Fibroblast of upper back skin (primary cell): ENCODE data around the gene NPBWR2.
"Not testable (repeated sequence)": the region's sequence is repeated elsewhere in the genome, so short reads cannot be mapped to it uniquely, and the experiment has no call there.

ENCODE experiments used
- DNase-seq: peaks from one replicate; pipeline ENCODE4 v3.0.0-alpha.2; 2013

Gene NPBWR2

DNA sequence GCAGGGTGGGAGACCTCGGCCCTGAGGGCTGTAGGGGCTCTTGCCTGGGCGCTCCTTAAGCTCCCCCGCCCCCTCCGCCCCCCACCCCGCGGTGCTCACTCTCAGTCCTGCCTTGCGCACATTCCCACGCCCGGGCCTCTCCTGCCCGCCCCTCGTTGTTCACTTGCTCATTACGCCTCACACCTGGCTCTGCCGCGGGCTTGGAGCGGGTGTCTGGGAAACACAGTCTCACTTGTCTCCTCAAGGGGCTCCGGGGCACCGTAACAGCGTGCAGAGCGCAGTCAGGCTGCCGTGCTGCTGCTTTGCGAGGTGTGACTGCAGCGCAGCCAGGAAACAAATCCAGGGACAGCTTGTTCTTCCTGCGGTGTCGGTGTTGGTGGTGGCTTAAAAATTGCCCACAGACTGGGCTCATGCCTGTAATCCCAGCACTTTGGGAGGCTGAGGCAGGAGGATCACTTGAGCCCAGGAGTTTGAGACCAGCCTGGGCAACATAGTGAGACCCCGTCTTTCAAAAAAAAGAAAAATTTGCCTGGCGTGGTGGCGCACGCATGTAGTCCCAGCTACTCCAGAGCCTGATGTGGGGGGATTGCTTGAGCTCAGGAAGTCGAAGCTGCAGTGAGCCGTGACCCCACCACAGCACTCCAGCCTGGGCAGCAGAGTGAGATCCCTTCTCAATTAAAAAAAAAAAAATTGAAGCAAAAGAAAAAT lies 4.6 kb downstream of the NPBWR2 start:
- DNase-seq, result no peak

GRCh38 chr20:64101731-64102621 lies 5.4 kb downstream of the NPBWR2 start:
- no peak for DNase-seq

- DNase-seq, result no peak
These were observed 6.2 kb downstream of the NPBWR2 start for GRCh38 chr20:64100946-64101688.

DNA sequence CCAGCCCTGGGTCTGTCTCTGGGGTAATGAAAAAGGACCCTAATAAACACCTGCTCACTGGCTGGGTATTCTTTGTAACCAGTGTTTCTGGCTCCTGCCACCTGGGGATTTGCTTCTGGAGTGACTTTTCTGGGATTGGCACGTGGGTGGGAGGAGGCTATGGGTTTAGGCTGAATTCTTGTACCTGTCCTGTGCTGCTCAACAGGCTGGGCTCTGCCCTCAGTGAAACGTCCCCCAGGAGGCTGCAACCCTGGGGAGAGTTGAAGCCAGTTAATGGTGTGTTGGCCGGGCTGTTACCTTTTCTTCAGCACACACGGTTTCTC lies 6.8 kb downstream of the NPBWR2 start:
- DNase-seq, result no peak

GRCh38 chr20:64099880-64100565 lies 7.3 kb downstream of the NPBWR2 start:
- DNase-seq, result no peak

- no peak for DNase-seq
These were observed 8.1 kb downstream of the NPBWR2 start for GRCh38 chr20:64099086-64099786.

DNA sequence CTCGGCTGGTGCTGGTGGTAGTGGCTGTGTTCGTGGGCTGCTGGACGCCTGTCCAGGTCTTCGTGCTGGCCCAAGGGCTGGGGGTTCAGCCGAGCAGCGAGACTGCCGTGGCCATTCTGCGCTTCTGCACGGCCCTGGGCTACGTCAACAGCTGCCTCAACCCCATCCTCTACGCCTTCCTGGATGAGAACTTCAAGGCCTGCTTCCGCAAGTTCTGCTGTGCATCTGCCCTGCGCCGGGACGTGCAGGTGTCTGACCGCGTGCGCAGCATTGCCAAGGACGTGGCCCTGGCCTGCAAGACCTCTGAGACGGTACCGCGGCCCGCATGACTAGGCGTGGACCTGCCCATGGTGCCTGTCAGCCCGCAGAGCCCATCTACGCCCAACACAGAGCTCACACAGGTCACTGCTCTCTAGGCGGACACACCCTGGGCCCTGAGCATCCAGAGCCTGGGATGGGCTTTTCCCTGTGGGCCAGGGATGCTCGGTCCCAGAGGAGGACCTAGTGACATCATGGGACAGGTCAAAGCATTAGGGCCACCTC lies 8.8 kb downstream of the NPBWR2 start:
- DNase-seq, result no peak

DNA sequence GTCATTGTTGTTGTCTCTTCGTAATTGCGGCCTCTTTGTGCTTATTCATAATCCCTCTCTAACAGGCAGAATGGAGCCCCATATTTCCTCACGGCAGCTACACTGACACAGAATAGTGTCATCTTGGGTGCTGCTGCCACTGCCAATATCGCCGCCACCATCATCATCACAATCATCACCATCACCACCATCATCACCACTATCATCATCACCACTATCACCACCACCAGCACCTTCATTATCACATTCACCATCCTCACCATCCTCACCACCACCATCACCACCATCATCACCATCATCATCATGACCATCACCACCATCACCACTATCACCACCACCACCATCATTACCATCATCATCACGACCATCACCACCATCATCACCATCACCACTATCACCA lies 10.8 kb downstream of the NPBWR2 start:
- no peak for DNase-seq

- DNase-seq, result no peak
These were observed 11.4 kb downstream of the NPBWR2 start for GRCh38 chr20:64095927-64096326.

GRCh38 chr20:64095455-64095854 lies 11.9 kb downstream of the NPBWR2 start:
- DNase-seq, result no peak

DNA sequence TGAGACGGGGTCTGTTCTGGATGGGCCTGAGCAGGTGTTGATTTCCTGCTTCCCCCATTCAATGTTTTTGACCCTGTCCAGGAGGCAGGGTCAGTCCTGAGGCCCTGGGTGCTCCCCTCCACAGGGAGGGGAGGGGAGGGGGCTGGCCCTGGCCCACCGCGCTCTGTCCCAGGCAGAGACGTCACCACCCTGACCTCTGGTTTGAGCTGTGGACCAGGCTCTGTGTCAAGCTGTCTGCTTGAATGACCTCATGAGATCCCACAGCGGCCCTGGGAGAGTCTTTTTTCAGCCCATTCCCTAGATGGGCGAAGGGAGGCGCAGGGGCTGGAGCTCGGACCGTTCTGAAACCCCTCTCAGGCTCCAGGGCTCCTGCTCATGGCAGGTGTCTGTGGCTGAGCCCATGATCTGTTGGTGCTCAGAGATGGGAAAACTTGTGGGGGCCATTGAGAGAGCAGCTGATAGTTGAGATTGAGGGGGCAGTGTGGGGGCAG lies 14.3 kb downstream of the NPBWR2 start:
- no peak for DNase-seq

DNA sequence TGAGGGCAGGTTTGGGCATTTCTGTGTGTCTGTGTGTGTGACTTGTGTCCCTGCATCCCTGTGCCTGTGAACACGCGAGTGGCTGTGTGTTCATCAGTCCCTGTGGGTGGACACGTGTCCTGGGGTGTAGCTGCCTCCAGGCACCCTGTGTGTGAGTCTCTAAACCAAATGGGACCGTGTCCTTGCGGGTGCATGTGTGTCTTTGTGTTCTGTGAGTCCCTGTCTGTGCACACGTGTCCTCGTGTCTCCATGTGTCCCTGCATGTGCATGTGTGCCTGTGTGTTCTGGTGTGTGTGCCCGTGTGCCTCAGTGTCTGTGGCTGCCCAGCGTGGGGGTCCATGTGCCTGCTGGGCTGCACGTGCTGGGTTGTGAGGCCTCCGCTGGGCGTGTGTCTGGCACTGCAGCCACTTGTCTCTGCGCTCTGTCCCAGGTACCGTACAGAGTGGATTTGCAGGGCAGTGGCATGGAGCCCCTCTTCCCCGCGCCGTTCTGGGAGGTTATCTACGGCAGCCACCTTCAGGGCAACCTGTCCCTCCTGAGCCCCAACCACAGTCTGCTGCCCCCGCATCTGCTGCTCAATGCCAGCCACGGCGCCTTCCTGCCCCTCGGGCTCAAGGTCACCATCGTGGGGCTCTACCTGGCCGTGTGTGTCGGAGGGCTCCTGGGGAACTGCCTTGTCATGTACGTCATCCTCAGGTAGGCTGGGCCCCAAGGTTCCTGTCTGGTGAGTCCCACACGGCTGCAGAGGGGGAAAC lies 14.9 kb downstream of the NPBWR2 start:
- no peak for DNase-seq

- DNase-seq, result no peak
These were observed 15.6 kb downstream of the NPBWR2 start for GRCh38 chr20:64091770-64092169.

- no peak for DNase-seq
These were observed 16.0 kb downstream of the NPBWR2 start for GRCh38 chr20:64091340-64091739.

DNA sequence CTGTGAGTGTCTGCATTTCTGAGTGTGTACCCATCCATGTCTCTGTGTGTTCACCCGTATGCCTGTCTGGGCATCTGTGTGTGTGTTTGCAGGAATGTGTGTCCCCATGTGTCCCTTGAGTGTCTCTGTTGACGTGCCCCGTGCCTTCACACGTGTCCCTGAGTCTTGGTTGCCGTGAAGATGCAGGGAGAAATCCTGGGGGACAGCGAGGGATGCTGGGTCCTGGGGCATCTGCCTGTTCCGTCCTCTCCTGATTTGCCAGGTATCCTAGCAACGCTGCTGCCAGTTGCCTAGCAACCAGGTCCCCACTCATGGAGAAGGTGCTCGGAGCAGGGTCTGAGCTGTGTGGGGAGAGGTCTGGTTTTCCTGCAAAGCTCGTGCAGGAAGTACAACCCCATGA lies 17.2 kb downstream of the NPBWR2 start:
- no peak for DNase-seq

- not testable (repeated sequence) for DNase-seq
These were observed 18.8 kb downstream of the NPBWR2 start for GRCh38 chr20:64088586-64088985.

DNA sequence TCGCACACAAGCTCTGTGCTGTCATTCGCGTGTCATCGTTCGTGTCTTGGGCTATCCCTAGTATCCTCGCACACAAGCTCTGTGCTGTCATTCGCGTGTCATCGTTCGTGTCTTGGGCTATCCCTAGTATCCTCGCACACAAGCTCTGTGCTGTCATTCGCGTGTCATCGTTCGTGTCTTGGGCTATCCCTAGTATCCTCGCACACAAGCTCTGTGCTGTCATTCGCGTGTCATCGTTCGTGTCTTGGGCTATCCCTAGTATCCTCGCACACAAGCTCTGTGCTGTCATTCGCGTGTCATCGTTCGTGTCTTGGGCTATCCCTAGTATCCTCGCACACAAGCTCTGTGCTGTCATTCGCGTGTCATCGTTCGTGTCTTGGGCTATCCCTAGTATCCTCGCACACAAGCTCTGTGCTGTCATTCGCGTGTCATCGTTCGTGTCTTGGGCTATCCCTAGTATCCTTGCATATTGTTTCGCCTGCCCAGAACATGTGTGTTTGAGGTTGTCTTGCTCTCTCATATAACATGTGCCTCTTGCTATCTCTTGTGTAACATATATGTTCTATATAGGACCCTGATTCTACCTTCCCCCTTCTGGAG lies 20.0 kb downstream of the NPBWR2 start:
- DNase-seq, result not testable (repeated sequence)

GRCh38 chr20:64086801-64087200 lies 20.6 kb downstream of the NPBWR2 start:
- DNase-seq, result no peak

- no peak for DNase-seq
These were observed 22.6 kb downstream of the NPBWR2 start for GRCh38 chr20:64084685-64085152.
